K562 (cell line): Measurements from ENCODE around the gene SLC36A3. TPM values are rescaled to one million over a fixed set of nuclear protein-coding genes. Genes with fewer than 3 reads are reported as not detected.

Experiments used
- ATAC-seq: fragments of 200-7000 bp; cut with Tn5 transposase; 3 replicates; pipeline ENCODE4 v1.9.1; 2020; ENCODE audit warnings: moderate library complexity
- BruUV-seq: library from RNA; stranded (reverse); fragments of 400-500 nt; replicated peaks from 2 replicates; lab custom pipeline; 2021; lab: Mats Ljungman, UMichigan
- CTCF ChIA-PET: fragments of 300-600 bp; formaldehyde crosslinking; extraction: SDS; loops from one replicate; lab custom pipeline; 2021; ENCODE audit warnings: low intra/inter-chr PET ratio; lab: Yijun Ruan, JAX
- POLR2A ChIA-PET: fragments of 300-600, 350-650 bp; sonication (Branson Sonifier 250); formaldehyde crosslinking; extraction: SDS; loops from one replicate; lab custom pipeline; 2021; ENCODE audit warnings: antibody characterized with exemption, inconsistent platforms; lab: Yijun Ruan, JAX
- DNase-seq, 4 experiments: peaks; one replicate each; pipeline versions ENCODE4 v3.0.0 to v3.0.0-alpha.2; 2011 to 2018; ENCODE audit warnings: low spot score in 3 of 4, mixed read lengths in 3 of 4; ENCODE audit errors: extremely low read depth in 1 of 4
- FAIRE-seq: peaks from 2 replicates; lab custom pipeline; 2011; peaks lifted over from hg19 to GRCh38; lab: Jason Lieb, UNC
- H2AFZ ChIP-seq: 2 replicates; pipeline ENCODE4 v1.6.0; 2011; ENCODE audit warnings: low read depth, low read length, control low read depth, inconsistent platforms
- H3K27ac ChIP-seq: fragments of 200-600 bp; 3 replicates; pipeline ENCODE4 v1.8.0; 2011; ENCODE audit warnings: low read depth, mild to moderate bottlenecking, control low read depth, inconsistent platforms, low read length, moderate library complexity, mixed read lengths; ENCODE audit errors: extremely low read depth
- H3K27me3 ChIP-seq, 2 experiments: fragments of 300-600 bp in 1 of 2; 2 replicates in 1 of 2; 3 replicates in 1 of 2; pipeline versions ENCODE4 v1.6.0 to v1.8.0; 2011; ENCODE audit warnings: inconsistent platforms in 2 of 2, low read length in 2 of 2, mild to moderate bottlenecking in 1 of 2, mixed read lengths in 1 of 2, moderate library complexity in 1 of 2; ENCODE audit not compliant: control insufficient read depth in 2 of 2, insufficient read depth in 2 of 2
- H3K36me3 ChIP-seq: fragments of 300-600 bp; 3 replicates; pipeline ENCODE4 v1.8.0; 2011; ENCODE audit warnings: mild to moderate bottlenecking, low read length, inconsistent platforms; ENCODE audit not compliant: control insufficient read depth, insufficient read depth
- H3K4me1 ChIP-seq, 2 experiments: fragments of 200-600 bp in 1 of 2; replicated peaks in 1 of 2; 2 replicates in 1 of 2; 3 replicates in 1 of 2; pipeline versions ENCODE4 v1.5.1 to v1.8.0; 2011; ENCODE audit warnings: inconsistent platforms in 2 of 2, low read length in 2 of 2, mild to moderate bottlenecking in 1 of 2, mixed read lengths in 1 of 2, moderate library complexity in 1 of 2; ENCODE audit not compliant: control insufficient read depth in 2 of 2, insufficient read depth in 2 of 2
- H3K4me2 ChIP-seq: 2 replicates; pipeline ENCODE4 v1.6.1; 2011; ENCODE audit warnings: low read length, control low read depth, inconsistent platforms, mixed read lengths; ENCODE audit not compliant: insufficient read depth
- H3K4me3 ChIP-seq: fragments of 200-600 bp; sonication (generic), shearing (Covaris generic); 2 replicates; pipeline ENCODE4 v1.5.1; 2016; ENCODE audit warnings: control low read depth, inconsistent platforms
- H3K79me2 ChIP-seq: fragments of 200-600 bp; 3 replicates; pipeline ENCODE4 v1.8.0; 2011; ENCODE audit warnings: low read length, inconsistent platforms; ENCODE audit not compliant: control insufficient read depth, insufficient read depth
- H3K9ac ChIP-seq, 2 experiments: 2 replicates each; pipeline versions ENCODE4 v1.6.0 to v1.6.1; 2011; ENCODE audit warnings: low read depth in 2 of 2, low read length in 2 of 2, control low read depth in 1 of 2, inconsistent platforms in 1 of 2, mild to moderate bottlenecking in 1 of 2, mixed read lengths in 1 of 2; ENCODE audit not compliant: insufficient read depth in 1 of 2
- H3K9me1 ChIP-seq: one replicate; pipeline ENCODE4 v1.6.0; 2011; ENCODE audit warnings: inconsistent platforms, mild to moderate bottlenecking, low read length, moderate library complexity; ENCODE audit not compliant: control insufficient read depth, insufficient read depth
- H3K9me3 ChIP-seq: replicated peaks from 2 replicates; pipeline ENCODE4 v1.5.1; 2011; ENCODE audit warnings: low read depth, low read length, inconsistent platforms; ENCODE audit not compliant: control insufficient read depth, insufficient read depth
- H4K20me1 ChIP-seq: replicated peaks from 2 replicates; pipeline ENCODE4 v1.6.1; 2011; ENCODE audit warnings: low read length, inconsistent platforms, mixed read lengths; ENCODE audit not compliant: control insufficient read depth, insufficient read depth
- CCAR2 ChIP-seq: fragments of 200-400 bp; formaldehyde crosslinking; IDR thresholded peaks from 2 replicates; pipeline ENCODE4 v1.6.1; 2017; ENCODE audit warnings: mild to moderate bottlenecking, low read depth, low read length
- PCBP1 ChIP-seq: fragments of 200-400 bp; formaldehyde crosslinking; IDR thresholded peaks from 2 replicates; pipeline ENCODE4 v1.6.1; 2018; ENCODE audit warnings: mild to moderate bottlenecking, low read depth, low read length; ENCODE audit not compliant: poor library complexity, severe bottlenecking
- TCF3 ChIP-seq: sonication (generic); formaldehyde crosslinking; IDR thresholded peaks from 2 replicates; pipeline ENCODE4 v1.4.0; 2020; ENCODE audit warnings: mild to moderate bottlenecking, missing genetic modification reagents
- ZNF12 ChIP-seq: sonication (generic); formaldehyde crosslinking; IDR thresholded peaks from 2 replicates; pipeline ENCODE4 v1.4.0; 2020; ENCODE audit warnings: mild to moderate bottlenecking, missing genetic modification reagents
- WGBS: fragments of 100-300 bp; shearing (Covaris generic); methylation state at CpG from one replicate; pipeline ENCODE4 v1.1.6; 2016; ENCODE audit warnings: low coverage, mixed read lengths; ENCODE audit not compliant: insufficient coverage; ENCODE audit errors: missing lambda C conversion rate; 5-methylcytosine and 5-hydroxymethylcytosine counted together
- in situ Hi-C: fragments of 300-500 bp; cut with MboI; formaldehyde crosslinking; loops from 4 replicates; pipeline ENCODE4 v1.15.0; 2018; ENCODE audit warnings: inconsistent platforms, mixed read lengths
- intact Hi-C: fragments of 100-400 bp; cut with micrococcal nuclease; formaldehyde crosslinking; loops from 2 replicates; pipeline ENCODE4 v1.14.2; 2022
- polyA plus RNA-seq, 8 experiments: library from polyadenylated mRNA; depleted of rRNA in 4 of 8; stranded (reverse) in 5 of 8; unstranded in 3 of 8; fragments of >200 nt; fragmentation: Nextera tagmentation in 2 of 8; fragmentation: Illumina TruSeq in 1 of 8; extraction: Ambion mirVana in 2 of 8; extraction: Trizol in 1 of 8; gene quantifications; 2 replicates each; pipeline versions ENCODE4 v1.2.1 to v1.2.3, GENCODE V29; 2011 to 2014; ENCODE audit warnings: inconsistent platforms in 1 of 8, missing spikeins in 1 of 8
- total RNA-seq, 7 experiments: library from RNA; depleted of rRNA in 6 of 7; stranded (reverse); fragments of >200 nt in 6 of 7; fragmentation: Illumina TruSeq in 2 of 7; extraction: Trizol in 2 of 7; gene quantifications; 2 replicates each; pipeline versions ENCODE4 v1.2.1 to v1.2.3, GENCODE V29; 2011 to 2021; ENCODE audit warnings: low replicate concordance in 1 of 7
- TF ChIP-seq, protein P1 (sequence below): sonication (generic); formaldehyde crosslinking; IDR thresholded peaks from 2 replicates; pipeline ENCODE4 v1.8.0; 2022; ENCODE audit warnings: mild to moderate bottlenecking, missing genetic modification reagents

The SLC36A3 gene
- total and polyA plus RNA-seq, 9 of the 15 experiments (the other 6 are each of a cell fraction or from before 2014, with no cell fraction given), result not detected

DNA sequence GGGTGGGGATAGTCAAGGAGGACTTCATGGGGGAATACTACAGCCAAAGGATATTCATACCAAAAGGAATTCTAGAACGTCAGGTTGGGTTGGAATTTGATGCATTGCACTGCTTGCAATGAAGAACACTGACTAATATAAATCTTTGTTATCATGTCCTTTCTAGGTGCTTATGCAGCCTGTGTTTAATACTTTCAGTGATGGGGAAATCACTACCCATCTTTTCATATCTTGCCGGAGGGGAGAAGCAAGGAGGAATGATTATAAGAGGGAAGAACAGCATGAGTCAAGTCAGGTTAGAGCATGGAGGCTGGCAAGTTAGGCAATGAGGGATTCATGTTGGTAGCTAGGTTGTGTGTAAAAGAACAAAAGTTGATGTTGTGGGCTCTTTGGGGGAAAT lies 74.6 kb downstream of the SLC36A3 start (continued):
- no peak for TF ChIP-seq TCF3 (CRISPR knock-in tag)

DNA sequence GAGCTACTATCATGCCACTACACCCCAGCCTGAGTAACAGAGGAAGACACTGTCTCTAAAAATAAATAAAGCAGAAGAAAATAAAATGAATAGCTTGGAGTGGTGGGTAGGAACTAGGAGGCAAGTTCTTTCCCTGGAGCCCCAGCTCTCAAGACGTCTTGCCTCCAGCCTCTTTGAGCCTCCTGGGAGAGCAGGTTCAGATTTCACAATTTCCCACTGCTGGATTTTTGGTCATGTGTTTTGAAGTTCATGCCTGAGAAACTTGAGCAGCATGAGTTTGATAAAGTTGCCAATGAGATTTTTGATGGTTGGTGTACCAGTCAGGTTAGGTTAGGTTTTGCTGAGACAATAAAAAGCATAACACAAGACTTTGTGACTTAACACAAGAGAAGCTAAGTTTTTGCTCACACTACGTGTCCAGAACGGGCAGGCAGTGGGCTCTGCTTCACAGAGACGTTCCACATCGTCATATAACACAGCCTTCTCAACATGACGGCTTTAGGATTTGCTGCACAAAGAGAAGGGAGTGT lies 75.6 kb downstream of the SLC36A3 start:
- intact Hi-C loops, result no loop called here
- TF ChIP-seq ZNF12, result peak; percentile 94
- TF ChIP-seq, protein P1, sequence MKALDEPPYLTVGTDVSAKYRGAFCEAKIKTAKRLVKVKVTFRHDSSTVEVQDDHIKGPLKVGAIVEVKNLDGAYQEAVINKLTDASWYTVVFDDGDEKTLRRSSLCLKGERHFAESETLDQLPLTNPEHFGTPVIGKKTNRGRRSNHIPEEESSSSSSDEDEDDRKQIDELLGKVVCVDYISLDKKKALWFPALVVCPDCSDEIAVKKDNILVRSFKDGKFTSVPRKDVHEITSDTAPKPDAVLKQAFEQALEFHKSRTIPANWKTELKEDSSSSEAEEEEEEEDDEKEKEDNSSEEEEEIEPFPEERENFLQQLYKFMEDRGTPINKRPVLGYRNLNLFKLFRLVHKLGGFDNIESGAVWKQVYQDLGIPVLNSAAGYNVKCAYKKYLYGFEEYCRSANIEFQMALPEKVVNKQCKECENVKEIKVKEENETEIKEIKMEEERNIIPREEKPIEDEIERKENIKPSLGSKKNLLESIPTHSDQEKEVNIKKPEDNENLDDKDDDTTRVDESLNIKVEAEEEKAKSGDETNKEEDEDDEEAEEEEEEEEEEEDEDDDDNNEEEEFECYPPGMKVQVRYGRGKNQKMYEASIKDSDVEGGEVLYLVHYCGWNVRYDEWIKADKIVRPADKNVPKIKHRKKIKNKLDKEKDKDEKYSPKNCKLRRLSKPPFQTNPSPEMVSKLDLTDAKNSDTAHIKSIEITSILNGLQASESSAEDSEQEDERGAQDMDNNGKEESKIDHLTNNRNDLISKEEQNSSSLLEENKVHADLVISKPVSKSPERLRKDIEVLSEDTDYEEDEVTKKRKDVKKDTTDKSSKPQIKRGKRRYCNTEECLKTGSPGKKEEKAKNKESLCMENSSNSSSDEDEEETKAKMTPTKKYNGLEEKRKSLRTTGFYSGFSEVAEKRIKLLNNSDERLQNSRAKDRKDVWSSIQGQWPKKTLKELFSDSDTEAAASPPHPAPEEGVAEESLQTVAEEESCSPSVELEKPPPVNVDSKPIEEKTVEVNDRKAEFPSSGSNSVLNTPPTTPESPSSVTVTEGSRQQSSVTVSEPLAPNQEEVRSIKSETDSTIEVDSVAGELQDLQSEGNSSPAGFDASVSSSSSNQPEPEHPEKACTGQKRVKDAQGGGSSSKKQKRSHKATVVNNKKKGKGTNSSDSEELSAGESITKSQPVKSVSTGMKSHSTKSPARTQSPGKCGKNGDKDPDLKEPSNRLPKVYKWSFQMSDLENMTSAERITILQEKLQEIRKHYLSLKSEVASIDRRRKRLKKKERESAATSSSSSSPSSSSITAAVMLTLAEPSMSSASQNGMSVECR, result no peak
- TF ChIP-seq CCAR2, result no peak
- no peak for TF ChIP-seq PCBP1
- ATAC-seq (no peak), DNase-seq (no peak), FAIRE-seq (no peak)
- 11% methylated on average over 6 of the region's 6 CpGs for WGBS
- no TSS peak for BruUV-seq
- H2AFZ ChIP-seq, result no peak overlapping the region
- H4K20me1 ChIP-seq, result no peaks in the 10 kb centered on the region
- no peaks in the 10 kb centered on the region for H3K36me3 ChIP-seq
- H3K4me2 ChIP-seq, result no peak overlapping the region
- in situ Hi-C loops, result no loop called here
- no peaks in the 10 kb centered on the region for H3K9me3 ChIP-seq
- ChIA-PET CTCF (no interaction called here), POLR2A (interaction anchor here (0.6 kb wide), 1 partner anchor 737 kb away, joined by 4 read pairs; no protein-coding TSS in a partner anchor)
- H3K27me3 ChIP-seq, result peaks cover 5 to 7% of the 10 kb centered on the region in 2 experiments; a peak in 4 of 5 replicates
- H3K79me2 ChIP-seq, result no peaks in the 10 kb centered on the region; the same call in 2 of the 3 replicates
- H3K4me1 ChIP-seq, result peaks cover 7 to 13% of the 10 kb centered on the region in 2 experiments; a peak in 4 of 5 replicates
- no peak overlapping the region for H3K9ac ChIP-seq
- no peak overlapping the region for H3K27ac ChIP-seq
- no peak overlapping the region for H3K4me3 ChIP-seq
- no peaks in the 10 kb centered on the region for H3K9me1 ChIP-seq

Other genes starting within 250 kb of the SLC36A3 start
- gene TNIP1, start 222.7 kb downstream of the SLC36A3 start, total RNA-seq (2014; rRNA removed), result 40.5 and 41.2 TPM in 2 replicates
- 13.9 and 18.4 TPM in 2 replicates for gene TNIP1, start 222.7 kb downstream of the SLC36A3 start, total RNA-seq (2014; rRNA removed; fragmentation: Illumina TruSeq; extraction: Trizol)
- 24.1 and 24.5 TPM in 2 replicates for gene TNIP1, start 222.7 kb downstream of the SLC36A3 start, total RNA-seq (2015; rRNA removed; fragmentation: Illumina TruSeq; extraction: Trizol)
- 41.0 and 42.6 TPM in 2 replicates for gene TNIP1, start 222.7 kb downstream of the SLC36A3 start, total RNA-seq (2021)
- gene TNIP1, start 222.7 kb downstream of the SLC36A3 start, polyA plus RNA-seq (2011; rRNA removed), result 26.9 and 35.4 TPM in 2 replicates
- 25.3 and 26.4 TPM in 2 replicates for gene TNIP1, start 222.7 kb downstream of the SLC36A3 start, polyA plus RNA-seq (2014; fragmentation: Illumina TruSeq; extraction: Trizol)
- gene TNIP1, start 222.7 kb downstream of the SLC36A3 start, polyA plus RNA-seq (2014; fragmentation: Nextera tagmentation; extraction: Ambion mirVana), result under 1 TPM; 0.46 to 0.99 TPM
- gene TNIP1, start 222.7 kb downstream of the SLC36A3 start, polyA plus RNA-seq (2014; rRNA removed), result 24.6 and 33.5 TPM in 2 replicates
- 8.1 and 11.8 TPM in 2 replicates for gene ANXA6, start 146.0 kb downstream of the SLC36A3 start, total RNA-seq (2014; rRNA removed)
- 7.8 and 9.6 TPM in 2 replicates for gene ANXA6, start 146.0 kb downstream of the SLC36A3 start, total RNA-seq (2014; rRNA removed; fragmentation: Illumina TruSeq; extraction: Trizol)
- 12.0 and 13.2 TPM in 2 replicates for gene ANXA6, start 146.0 kb downstream of the SLC36A3 start, total RNA-seq (2015; rRNA removed; fragmentation: Illumina TruSeq; extraction: Trizol)
- gene ANXA6, start 146.0 kb downstream of the SLC36A3 start, total RNA-seq (2021), result 11.6 and 12.0 TPM in 2 replicates
- 8.1 and 27.2 TPM in 2 replicates for gene ANXA6, start 146.0 kb downstream of the SLC36A3 start, polyA plus RNA-seq (2011; rRNA removed)
- gene ANXA6, start 146.0 kb downstream of the SLC36A3 start, polyA plus RNA-seq (2014; fragmentation: Illumina TruSeq; extraction: Trizol), result 10.1 and 10.4 TPM in 2 replicates
- 1 to 10 TPM in 1 of 2 experiments, under 1 TPM in 1; 0.70 to 1.9 TPM for gene ANXA6, start 146.0 kb downstream of the SLC36A3 start, polyA plus RNA-seq (2014; fragmentation: Nextera tagmentation; extraction: Ambion mirVana)
- 8.3 and 8.8 TPM in 2 replicates for gene ANXA6, start 146.0 kb downstream of the SLC36A3 start, polyA plus RNA-seq (2014; rRNA removed)
- 8.0 and 10.7 TPM in 2 replicates for gene CCDC69, start 79.7 kb downstream of the SLC36A3 start, total RNA-seq (2014; rRNA removed)
- gene CCDC69, start 79.7 kb downstream of the SLC36A3 start, total RNA-seq (2014; rRNA removed; fragmentation: Illumina TruSeq; extraction: Trizol), result 7.2 and 7.3 TPM in 2 replicates
- gene CCDC69, start 79.7 kb downstream of the SLC36A3 start, total RNA-seq (2015; rRNA removed; fragmentation: Illumina TruSeq; extraction: Trizol), result 10.4 and 10.6 TPM in 2 replicates
- gene CCDC69, start 79.7 kb downstream of the SLC36A3 start, total RNA-seq (2021), result 7.5 and 7.6 TPM in 2 replicates
- gene CCDC69, start 79.7 kb downstream of the SLC36A3 start, polyA plus RNA-seq (2011; rRNA removed), result 11.5 and 12.2 TPM in 2 replicates
- gene CCDC69, start 79.7 kb downstream of the SLC36A3 start, polyA plus RNA-seq (2014; fragmentation: Illumina TruSeq; extraction: Trizol), result 9.6 and 11.1 TPM in 2 replicates
- 1 to 10 TPM in 1 of 2 experiments, under 1 TPM in 1; 0.65 to 1.5 TPM for gene CCDC69, start 79.7 kb downstream of the SLC36A3 start, polyA plus RNA-seq (2014; fragmentation: Nextera tagmentation; extraction: Ambion mirVana)
- 6.6 and 7.2 TPM in 2 replicates for gene CCDC69, start 79.7 kb downstream of the SLC36A3 start, polyA plus RNA-seq (2014; rRNA removed)
- gene GM2A, start 50.6 kb downstream of the SLC36A3 start, total RNA-seq (2014; rRNA removed), result 9.9 and 12.4 TPM in 2 replicates
- 11.9 and 12.3 TPM in 2 replicates for gene GM2A, start 50.6 kb downstream of the SLC36A3 start, total RNA-seq (2014; rRNA removed; fragmentation: Illumina TruSeq; extraction: Trizol)
- gene GM2A, start 50.6 kb downstream of the SLC36A3 start, total RNA-seq (2015; rRNA removed; fragmentation: Illumina TruSeq; extraction: Trizol), result 34.0 and 36.0 TPM in 2 replicates
- gene GM2A, start 50.6 kb downstream of the SLC36A3 start, total RNA-seq (2021), result 13.2 and 14.4 TPM in 2 replicates
- 5.8 and 9.1 TPM in 2 replicates for gene GM2A, start 50.6 kb downstream of the SLC36A3 start, polyA plus RNA-seq (2011; rRNA removed)
- gene GM2A, start 50.6 kb downstream of the SLC36A3 start, polyA plus RNA-seq (2014; fragmentation: Illumina TruSeq; extraction: Trizol), result 10.6 and 11.1 TPM in 2 replicates
- gene GM2A, start 50.6 kb downstream of the SLC36A3 start, polyA plus RNA-seq (2014; fragmentation: Nextera tagmentation; extraction: Ambion mirVana), result 1 to 10 TPM; 7.1 to 10.0 TPM
- gene GM2A, start 50.6 kb downstream of the SLC36A3 start, polyA plus RNA-seq (2014; rRNA removed), result 7.3 TPM in 2 replicates
- not detected in 2 replicates for gene SLC36A2, start 43.8 kb upstream of the SLC36A3 start, total RNA-seq (2014; rRNA removed)
- not detected in 2 replicates for gene SLC36A2, start 43.8 kb upstream of the SLC36A3 start, total RNA-seq (2014; rRNA removed; fragmentation: Illumina TruSeq; extraction: Trizol)
- gene SLC36A2, start 43.8 kb upstream of the SLC36A3 start, total RNA-seq (2015; rRNA removed; fragmentation: Illumina TruSeq; extraction: Trizol), result not detected in 2 replicates
- gene SLC36A2, start 43.8 kb upstream of the SLC36A3 start, total RNA-seq (2021), result not detected in 2 replicates
- not detected in 2 replicates for gene SLC36A2, start 43.8 kb upstream of the SLC36A3 start, polyA plus RNA-seq (2011; rRNA removed)
- not detected in 2 replicates for gene SLC36A2, start 43.8 kb upstream of the SLC36A3 start, polyA plus RNA-seq (2014; fragmentation: Illumina TruSeq; extraction: Trizol)
- gene SLC36A2, start 43.8 kb upstream of the SLC36A3 start, polyA plus RNA-seq (2014; fragmentation: Nextera tagmentation; extraction: Ambion mirVana), result not detected
- gene SLC36A2, start 43.8 kb upstream of the SLC36A3 start, polyA plus RNA-seq (2014; rRNA removed), result not detected in 2 replicates
- 2.7 and 4.1 TPM in 2 replicates for gene SLC36A1, start 143.8 kb upstream of the SLC36A3 start, total RNA-seq (2014; rRNA removed)
- 4.6 and 4.9 TPM in 2 replicates for gene SLC36A1, start 143.8 kb upstream of the SLC36A3 start, total RNA-seq (2014; rRNA removed; fragmentation: Illumina TruSeq; extraction: Trizol)
- 3.6 and 4.1 TPM in 2 replicates for gene SLC36A1, start 143.8 kb upstream of the SLC36A3 start, total RNA-seq (2015; rRNA removed; fragmentation: Illumina TruSeq; extraction: Trizol)
- gene SLC36A1, start 143.8 kb upstream of the SLC36A3 start, total RNA-seq (2021), result 7.4 and 8.4 TPM in 2 replicates
- 8.4 and 12.2 TPM in 2 replicates for gene SLC36A1, start 143.8 kb upstream of the SLC36A3 start, polyA plus RNA-seq (2011; rRNA removed)
- 6.8 and 7.2 TPM in 2 replicates for gene SLC36A1, start 143.8 kb upstream of the SLC36A3 start, polyA plus RNA-seq (2014; fragmentation: Illumina TruSeq; extraction: Trizol)
- gene SLC36A1, start 143.8 kb upstream of the SLC36A3 start, polyA plus RNA-seq (2014; fragmentation: Nextera tagmentation; extraction: Ambion mirVana), result 1 to 10 TPM; 1.6 to 1.7 TPM
- gene SLC36A1, start 143.8 kb upstream of the SLC36A3 start, polyA plus RNA-seq (2014; rRNA removed), result 5.6 and 5.9 TPM in 2 replicates